Esophagus squamous epithelium (tissue), 4 donors: ENCODE results near the gene UBA6.

Experiments used
- POLR2A ChIP-seq, 4 donors: fragments of 450-650 bp; IDR thresholded peaks; one replicate each; pipeline ENCODE4 v1.6.1; 2017; ENCODE audit warnings: antibody characterized with exemption in 4 of 4, mild to moderate bottlenecking in 4 of 4, moderate library complexity in 3 of 4
- TF ChIP-seq, protein P1 (sequence below), 6 experiments: fragments of 450-650 bp in 4 of 6; fragments of 200-600 bp in 2 of 6; sonication (generic) in 2 of 6; IDR thresholded peaks; one replicate each; pipeline ENCODE4 v1.5.1; 2016 to 2019; ENCODE audit warnings: antibody characterized with exemption in 6 of 6, mild to moderate bottlenecking in 4 of 6, moderate library complexity in 4 of 6

DNA sequence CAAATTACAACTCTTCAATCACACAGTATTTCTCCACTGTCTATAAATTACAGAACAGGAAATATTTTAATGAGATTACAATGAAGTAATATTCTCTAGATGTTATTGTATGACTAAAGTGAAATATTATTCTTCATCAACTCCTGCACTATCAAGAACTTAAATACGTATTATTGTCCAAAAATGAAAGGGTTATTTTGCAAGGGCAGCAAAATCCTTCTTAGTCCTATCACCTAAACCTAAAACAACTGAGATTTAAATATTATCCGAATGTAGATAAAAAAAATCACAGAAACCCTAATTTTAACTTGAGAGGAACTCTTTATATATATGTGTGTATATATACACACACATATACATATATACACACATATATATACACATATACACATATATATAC, 4.9 kb downstream of the UBA6 start:
- TF ChIP-seq, protein P1, sequence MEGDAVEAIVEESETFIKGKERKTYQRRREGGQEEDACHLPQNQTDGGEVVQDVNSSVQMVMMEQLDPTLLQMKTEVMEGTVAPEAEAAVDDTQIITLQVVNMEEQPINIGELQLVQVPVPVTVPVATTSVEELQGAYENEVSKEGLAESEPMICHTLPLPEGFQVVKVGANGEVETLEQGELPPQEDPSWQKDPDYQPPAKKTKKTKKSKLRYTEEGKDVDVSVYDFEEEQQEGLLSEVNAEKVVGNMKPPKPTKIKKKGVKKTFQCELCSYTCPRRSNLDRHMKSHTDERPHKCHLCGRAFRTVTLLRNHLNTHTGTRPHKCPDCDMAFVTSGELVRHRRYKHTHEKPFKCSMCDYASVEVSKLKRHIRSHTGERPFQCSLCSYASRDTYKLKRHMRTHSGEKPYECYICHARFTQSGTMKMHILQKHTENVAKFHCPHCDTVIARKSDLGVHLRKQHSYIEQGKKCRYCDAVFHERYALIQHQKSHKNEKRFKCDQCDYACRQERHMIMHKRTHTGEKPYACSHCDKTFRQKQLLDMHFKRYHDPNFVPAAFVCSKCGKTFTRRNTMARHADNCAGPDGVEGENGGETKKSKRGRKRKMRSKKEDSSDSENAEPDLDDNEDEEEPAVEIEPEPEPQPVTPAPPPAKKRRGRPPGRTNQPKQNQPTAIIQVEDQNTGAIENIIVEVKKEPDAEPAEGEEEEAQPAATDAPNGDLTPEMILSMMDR (IDR thresholded peaks at IDR 0.05): no peak
- TF ChIP-seq POLR2A (IDR thresholded peaks at IDR 0.05): no peak
